WTC11 (cell line): ENCODE measurements around the gene ANK2. TPM values are rescaled to one million over a fixed set of nuclear protein-coding genes. Genes with fewer than 3 reads are reported as not detected.
A peak's percentile ranks its signal among the peaks of the same experiment; 100 is the strongest.

Experiments
- ATAC-seq: fragments of 200-7000 bp; cut with Tn5 transposase; 2 replicates; pipeline ENCODE4 v1.10.0; 2021; ENCODE audit warnings: mild to moderate bottlenecking, moderate library complexity
- CTCF ChIA-PET: fragments of 300-600 bp; sonication (Branson Sonifier 250); formaldehyde crosslinking; loops from one replicate; lab custom pipeline; 2021; ENCODE audit warnings: antibody characterized with exemption; lab: Charles Lee
- POLR2A ChIA-PET: fragments of 350-600 bp; sonication (Branson Sonifier 250); formaldehyde crosslinking; loops from one replicate; lab custom pipeline; 2021; ENCODE audit warnings: antibody characterized with exemption; lab: Charles Lee
- DNase-seq: peaks from one replicate; pipeline ENCODE4 v3.0.0; 2021; ENCODE audit warnings: low spot score
- H3K27ac Mint-ChIP-seq: 2 replicates; pipeline ENCODE4 v1.8.0; 2021; ENCODE audit warnings: mixed read lengths
- H3K27me3 Mint-ChIP-seq: 2 replicates; pipeline ENCODE4 v1.8.0; 2021; ENCODE audit warnings: low read depth, mild to moderate bottlenecking, moderate library complexity, mixed read lengths
- H3K36me3 Mint-ChIP-seq: 2 replicates; pipeline ENCODE4 v1.8.0; 2021; ENCODE audit warnings: mixed read lengths
- H3K4me1 Mint-ChIP-seq: 2 replicates; pipeline ENCODE4 v1.8.0; 2022; ENCODE audit warnings: mixed read lengths
- H3K4me3 Mint-ChIP-seq: 2 replicates; pipeline ENCODE4 v1.8.0; 2021; ENCODE audit warnings: mild to moderate bottlenecking, moderate library complexity, mixed read lengths
- H3K9me3 Mint-ChIP-seq: 2 replicates; pipeline ENCODE4 v1.8.0; 2021; ENCODE audit warnings: mixed read lengths
- ATF1 ChIP-seq: sonication (generic); formaldehyde crosslinking; IDR thresholded peaks from 2 replicates; pipeline ENCODE4 v1.8.1; 2023; ENCODE audit warnings: mild to moderate bottlenecking, moderate library complexity, missing genetic modification reagents
- CREB1 ChIP-seq: sonication (generic); formaldehyde crosslinking; IDR thresholded peaks from 2 replicates; pipeline ENCODE4 v1.8.0; 2023; ENCODE audit warnings: mild to moderate bottlenecking, missing genetic modification reagents
- CREM ChIP-seq: sonication (generic); formaldehyde crosslinking; IDR thresholded peaks from 2 replicates; pipeline ENCODE4 v1.8.1; 2022; ENCODE audit warnings: mild to moderate bottlenecking, missing genetic modification reagents, moderate library complexity
- FOXK1 ChIP-seq: sonication (generic); formaldehyde crosslinking; IDR thresholded peaks from 2 replicates; pipeline ENCODE4 v1.8.0; 2022; ENCODE audit warnings: mild to moderate bottlenecking, moderate library complexity, missing genetic modification reagents
- IRF2 ChIP-seq: sonication (generic); formaldehyde crosslinking; IDR thresholded peaks from 2 replicates; pipeline ENCODE4 v1.8.0; 2022; ENCODE audit warnings: low read depth, missing genetic modification reagents, borderline replicate concordance
- JAZF1 ChIP-seq: fragments of 250-450 bp; sonication (Bioruptor Pico); IDR thresholded peaks from 2 replicates; pipeline ENCODE4 v1.9.0; 2021; ENCODE audit warnings: moderate library complexity, mild to moderate bottlenecking, inconsistent platforms
- KAT7 ChIP-seq: sonication (generic); formaldehyde crosslinking; IDR thresholded peaks from 2 replicates; pipeline ENCODE4 v1.8.1; 2023; ENCODE audit warnings: missing genetic modification reagents, mild to moderate bottlenecking, borderline replicate concordance
- NR2C2 ChIP-seq: sonication (generic); formaldehyde crosslinking; IDR thresholded peaks from 2 replicates; pipeline ENCODE4 v1.8.0; 2022; ENCODE audit warnings: mild to moderate bottlenecking, missing genetic modification reagents
- SMAD4 ChIP-seq: sonication (generic); formaldehyde crosslinking; IDR thresholded peaks from 2 replicates; pipeline ENCODE4 v1.8.0; 2022; ENCODE audit warnings: mild to moderate bottlenecking, missing genetic modification reagents
- SOX15 ChIP-seq: fragments of 250-450 bp; sonication (Bioruptor Pico); IDR thresholded peaks from 2 replicates; pipeline ENCODE4 v1.9.0; 2021; ENCODE audit warnings: mild to moderate bottlenecking
- STAT6 ChIP-seq: sonication (generic); formaldehyde crosslinking; conservative IDR thresholded peaks from 2 replicates; pipeline ENCODE4 v1.8.1; 2023; ENCODE audit warnings: mild to moderate bottlenecking, low read depth, missing genetic modification reagents, moderate library complexity
- TEAD4 ChIP-seq: sonication (generic); formaldehyde crosslinking; IDR thresholded peaks from 2 replicates; pipeline ENCODE4 v1.8.0; 2022; ENCODE audit warnings: mild to moderate bottlenecking, missing genetic modification reagents
- ZNF317 ChIP-seq: sonication (generic); formaldehyde crosslinking; IDR thresholded peaks from 2 replicates; pipeline ENCODE4 v1.8.1; 2023; ENCODE audit warnings: low read depth, mild to moderate bottlenecking, moderate library complexity, missing genetic modification reagents, borderline replicate concordance
- ZNF671 ChIP-seq: fragments of 250-450 bp; sonication (Bioruptor Pico); IDR thresholded peaks from 2 replicates; pipeline ENCODE4 v1.8.0; 2021; ENCODE audit warnings: mild to moderate bottlenecking
- total RNA-seq: library from RNA; stranded (reverse); gene quantifications from 3 replicates; pipeline ENCODE4 v1.2.3, GENCODE V29; 2021
- TF ChIP-seq, protein P1 (sequence below): sonication (generic); formaldehyde crosslinking; IDR thresholded peaks from 2 replicates; pipeline ENCODE4 v1.8.1; 2023; ENCODE audit warnings: mild to moderate bottlenecking, missing genetic modification reagents, moderate library complexity
- TF ChIP-seq, protein P2 (sequence below): sonication (generic); formaldehyde crosslinking; IDR thresholded peaks from 2 replicates; pipeline ENCODE4 v1.8.0; 2022; ENCODE audit warnings: mild to moderate bottlenecking, missing genetic modification reagents
- TF ChIP-seq, protein P3 (sequence below): sonication (generic); formaldehyde crosslinking; IDR thresholded peaks from 2 replicates; pipeline ENCODE4 v1.8.1; 2022; ENCODE audit warnings: mild to moderate bottlenecking, missing genetic modification reagents, moderate library complexity, borderline replicate concordance
- TF ChIP-seq, protein P4 (sequence below): sonication (generic); formaldehyde crosslinking; IDR thresholded peaks from 2 replicates; pipeline ENCODE4 v1.8.1; 2022; ENCODE audit warnings: mild to moderate bottlenecking, moderate library complexity, missing genetic modification reagents
- TF ChIP-seq, protein P5 (sequence below): sonication (generic); formaldehyde crosslinking; IDR thresholded peaks from 2 replicates; pipeline ENCODE4 v1.8.1; 2023; ENCODE audit warnings: mild to moderate bottlenecking, missing genetic modification reagents, borderline replicate concordance
- TF ChIP-seq, protein P6 (sequence below): sonication (generic); formaldehyde crosslinking; IDR thresholded peaks from 2 replicates; pipeline ENCODE4 v1.8.1; 2022; ENCODE audit warnings: missing genetic modification reagents, borderline replicate concordance

ANK2 gene
- total RNA-seq, 1 experiment from 2014 or later = 27.9 TPM

DNA sequence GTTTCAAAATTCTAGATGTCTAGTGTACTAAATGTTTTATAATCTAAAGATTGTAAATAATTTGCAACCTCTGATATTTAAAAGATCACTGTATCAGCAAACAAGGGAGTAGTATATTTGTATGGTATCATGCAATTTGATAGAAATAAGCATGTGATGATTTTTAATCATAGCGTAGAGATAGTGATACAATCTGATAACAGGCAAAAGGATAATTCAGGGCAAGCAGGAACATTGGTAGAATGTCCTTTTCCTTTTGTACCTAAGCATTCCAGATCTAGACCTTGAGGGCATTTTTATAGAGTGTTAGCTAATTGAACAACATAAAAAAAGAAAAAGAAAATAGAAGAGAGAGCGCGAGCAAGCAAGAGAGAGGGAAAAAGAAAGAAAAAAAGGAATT, 1.4 kb downstream of the ANK2 start:
- H3K9me3 Mint-ChIP-seq = no peaks in the 10 kb centered on the region
- POLR2A ChIA-PET = no interaction called here
- CTCF ChIA-PET = interaction anchor here (1.3 kb wide), 1 partner anchor 14 kb away, joined by 4 read pairs; no protein-coding TSS in a partner anchor

More for the DNA sequence above, 1.4 kb downstream of the ANK2 start:
- Mint-ChIP-seq H3K4me1 (peaks cover 13% of the 10 kb centered on the region), H3K27me3 (no peaks in the 10 kb centered on the region), H3K4me3 (no peak overlapping the region), H3K27ac (peak overlapping the region; percentile 6), H3K36me3 (no peaks in the 10 kb centered on the region)
- DNase-seq (no peak), ATAC-seq (no peak)
- no peak for TF ChIP-seq KAT7
- no peak for TF ChIP-seq SOX15 (CRISPR knock-in tag)
- no peak for TF ChIP-seq NR2C2 (CRISPR knock-in tag)
- no peak for TF ChIP-seq ZNF317 (CRISPR knock-in tag)
- TF ChIP-seq FOXK1 (CRISPR knock-in tag) = no peak
- TF ChIP-seq ZNF671 (CRISPR knock-in tag) = no peak
- TF ChIP-seq TEAD4 (CRISPR knock-in tag) = no peak
- TF ChIP-seq, protein P1, sequence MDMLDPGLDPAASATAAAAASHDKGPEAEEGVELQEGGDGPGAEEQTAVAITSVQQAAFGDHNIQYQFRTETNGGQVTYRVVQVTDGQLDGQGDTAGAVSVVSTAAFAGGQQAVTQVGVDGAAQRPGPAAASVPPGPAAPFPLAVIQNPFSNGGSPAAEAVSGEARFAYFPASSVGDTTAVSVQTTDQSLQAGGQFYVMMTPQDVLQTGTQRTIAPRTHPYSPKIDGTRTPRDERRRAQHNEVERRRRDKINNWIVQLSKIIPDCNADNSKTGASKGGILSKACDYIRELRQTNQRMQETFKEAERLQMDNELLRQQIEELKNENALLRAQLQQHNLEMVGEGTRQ = no peak
- TF ChIP-seq CREB1 = no peak
- TF ChIP-seq, protein P2, sequence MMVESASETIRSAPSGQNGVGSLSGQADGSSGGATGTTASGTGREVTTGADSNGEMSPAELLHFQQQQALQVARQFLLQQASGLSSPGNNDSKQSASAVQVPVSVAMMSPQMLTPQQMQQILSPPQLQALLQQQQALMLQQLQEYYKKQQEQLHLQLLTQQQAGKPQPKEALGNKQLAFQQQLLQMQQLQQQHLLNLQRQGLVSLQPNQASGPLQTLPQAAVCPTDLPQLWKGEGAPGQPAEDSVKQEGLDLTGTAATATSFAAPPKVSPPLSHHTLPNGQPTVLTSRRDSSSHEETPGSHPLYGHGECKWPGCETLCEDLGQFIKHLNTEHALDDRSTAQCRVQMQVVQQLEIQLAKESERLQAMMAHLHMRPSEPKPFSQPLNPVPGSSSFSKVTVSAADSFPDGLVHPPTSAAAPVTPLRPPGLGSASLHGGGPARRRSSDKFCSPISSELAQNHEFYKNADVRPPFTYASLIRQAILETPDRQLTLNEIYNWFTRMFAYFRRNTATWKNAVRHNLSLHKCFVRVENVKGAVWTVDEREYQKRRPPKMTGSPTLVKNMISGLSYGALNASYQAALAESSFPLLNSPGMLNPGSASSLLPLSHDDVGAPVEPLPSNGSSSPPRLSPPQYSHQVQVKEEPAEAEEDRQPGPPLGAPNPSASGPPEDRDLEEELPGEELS (CRISPR knock-in tag) = no peak
- TF ChIP-seq, protein P3, sequence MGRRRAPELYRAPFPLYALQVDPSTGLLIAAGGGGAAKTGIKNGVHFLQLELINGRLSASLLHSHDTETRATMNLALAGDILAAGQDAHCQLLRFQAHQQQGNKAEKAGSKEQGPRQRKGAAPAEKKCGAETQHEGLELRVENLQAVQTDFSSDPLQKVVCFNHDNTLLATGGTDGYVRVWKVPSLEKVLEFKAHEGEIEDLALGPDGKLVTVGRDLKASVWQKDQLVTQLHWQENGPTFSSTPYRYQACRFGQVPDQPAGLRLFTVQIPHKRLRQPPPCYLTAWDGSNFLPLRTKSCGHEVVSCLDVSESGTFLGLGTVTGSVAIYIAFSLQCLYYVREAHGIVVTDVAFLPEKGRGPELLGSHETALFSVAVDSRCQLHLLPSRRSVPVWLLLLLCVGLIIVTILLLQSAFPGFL (CRISPR knock-in tag) = no peak
- TF ChIP-seq, protein P4, sequence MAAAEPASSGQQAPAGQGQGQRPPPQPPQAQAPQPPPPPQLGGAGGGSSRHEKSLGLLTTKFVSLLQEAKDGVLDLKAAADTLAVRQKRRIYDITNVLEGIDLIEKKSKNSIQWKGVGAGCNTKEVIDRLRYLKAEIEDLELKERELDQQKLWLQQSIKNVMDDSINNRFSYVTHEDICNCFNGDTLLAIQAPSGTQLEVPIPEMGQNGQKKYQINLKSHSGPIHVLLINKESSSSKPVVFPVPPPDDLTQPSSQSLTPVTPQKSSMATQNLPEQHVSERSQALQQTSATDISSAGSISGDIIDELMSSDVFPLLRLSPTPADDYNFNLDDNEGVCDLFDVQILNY (CRISPR knock-in tag) = no peak
- TF ChIP-seq, protein P5, sequence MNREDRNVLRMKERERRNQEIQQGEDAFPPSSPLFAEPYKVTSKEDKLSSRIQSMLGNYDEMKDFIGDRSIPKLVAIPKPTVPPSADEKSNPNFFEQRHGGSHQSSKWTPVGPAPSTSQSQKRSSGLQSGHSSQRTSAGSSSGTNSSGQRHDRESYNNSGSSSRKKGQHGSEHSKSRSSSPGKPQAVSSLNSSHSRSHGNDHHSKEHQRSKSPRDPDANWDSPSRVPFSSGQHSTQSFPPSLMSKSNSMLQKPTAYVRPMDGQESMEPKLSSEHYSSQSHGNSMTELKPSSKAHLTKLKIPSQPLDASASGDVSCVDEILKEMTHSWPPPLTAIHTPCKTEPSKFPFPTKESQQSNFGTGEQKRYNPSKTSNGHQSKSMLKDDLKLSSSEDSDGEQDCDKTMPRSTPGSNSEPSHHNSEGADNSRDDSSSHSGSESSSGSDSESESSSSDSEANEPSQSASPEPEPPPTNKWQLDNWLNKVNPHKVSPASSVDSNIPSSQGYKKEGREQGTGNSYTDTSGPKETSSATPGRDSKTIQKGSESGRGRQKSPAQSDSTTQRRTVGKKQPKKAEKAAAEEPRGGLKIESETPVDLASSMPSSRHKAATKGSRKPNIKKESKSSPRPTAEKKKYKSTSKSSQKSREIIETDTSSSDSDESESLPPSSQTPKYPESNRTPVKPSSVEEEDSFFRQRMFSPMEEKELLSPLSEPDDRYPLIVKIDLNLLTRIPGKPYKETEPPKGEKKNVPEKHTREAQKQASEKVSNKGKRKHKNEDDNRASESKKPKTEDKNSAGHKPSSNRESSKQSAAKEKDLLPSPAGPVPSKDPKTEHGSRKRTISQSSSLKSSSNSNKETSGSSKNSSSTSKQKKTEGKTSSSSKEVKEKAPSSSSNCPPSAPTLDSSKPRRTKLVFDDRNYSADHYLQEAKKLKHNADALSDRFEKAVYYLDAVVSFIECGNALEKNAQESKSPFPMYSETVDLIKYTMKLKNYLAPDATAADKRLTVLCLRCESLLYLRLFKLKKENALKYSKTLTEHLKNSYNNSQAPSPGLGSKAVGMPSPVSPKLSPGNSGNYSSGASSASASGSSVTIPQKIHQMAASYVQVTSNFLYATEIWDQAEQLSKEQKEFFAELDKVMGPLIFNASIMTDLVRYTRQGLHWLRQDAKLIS (CRISPR knock-in tag) = no peak
- TF ChIP-seq SMAD4 (CRISPR knock-in tag) = no peak
- TF ChIP-seq STAT6 (CRISPR knock-in tag) = no peak
- no peak for TF ChIP-seq JAZF1 (CRISPR knock-in tag)
- TF ChIP-seq CREM (CRISPR knock-in tag) = no peak
- TF ChIP-seq ATF1 (CRISPR knock-in tag) = no peak
- TF ChIP-seq, protein P6, sequence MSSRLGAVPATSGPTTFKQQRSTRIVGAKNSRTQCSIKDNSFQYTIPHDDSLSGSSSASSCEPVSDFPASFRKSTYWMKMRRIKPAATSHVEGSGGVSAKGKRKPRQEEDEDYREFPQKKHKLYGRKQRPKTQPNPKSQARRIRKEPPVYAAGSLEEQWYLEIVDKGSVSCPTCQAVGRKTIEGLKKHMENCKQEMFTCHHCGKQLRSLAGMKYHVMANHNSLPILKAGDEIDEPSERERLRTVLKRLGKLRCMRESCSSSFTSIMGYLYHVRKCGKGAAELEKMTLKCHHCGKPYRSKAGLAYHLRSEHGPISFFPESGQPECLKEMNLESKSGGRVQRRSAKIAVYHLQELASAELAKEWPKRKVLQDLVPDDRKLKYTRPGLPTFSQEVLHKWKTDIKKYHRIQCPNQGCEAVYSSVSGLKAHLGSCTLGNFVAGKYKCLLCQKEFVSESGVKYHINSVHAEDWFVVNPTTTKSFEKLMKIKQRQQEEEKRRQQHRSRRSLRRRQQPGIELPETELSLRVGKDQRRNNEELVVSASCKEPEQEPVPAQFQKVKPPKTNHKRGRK (CRISPR knock-in tag) = no peak
- no peak for TF ChIP-seq IRF2 (CRISPR knock-in tag)
